Activated T-cell treated with anti-CD3 and anti-CD28 coated beads, Interleukin-2, amount 50 U/mL, for 1 hour (primary cell): ENCODE data around the gene MACROD2.

ENCODE experiments used
- DNase-seq: peaks from one replicate; pipeline ENCODE4 v3.0.0-alpha.2; 2020

Gene MACROD2

GRCh38 chr20:15860850-15861249 lies 1865.5 kb downstream of the MACROD2 start:
- DNase-seq = no peak

DNA sequence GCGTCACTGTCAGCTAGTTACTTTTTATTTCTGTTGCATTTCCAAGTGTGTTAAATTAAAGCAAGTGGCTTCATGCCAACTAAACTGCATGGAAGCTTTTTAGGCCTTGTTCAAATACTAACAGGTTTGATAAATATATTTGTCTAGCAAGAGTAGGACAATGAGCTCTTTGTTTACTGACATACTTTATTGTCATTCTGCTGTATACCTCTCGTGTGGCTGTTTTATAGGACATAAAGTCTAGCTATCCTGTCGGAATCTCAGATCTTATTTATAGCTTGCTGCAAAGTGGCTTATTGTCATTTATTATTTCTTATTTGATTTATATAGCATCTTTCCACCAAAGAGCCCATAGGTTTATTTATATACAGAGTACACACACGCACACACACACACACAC lies 1866.9 kb downstream of the MACROD2 start:
- no peak for DNase-seq

- DNase-seq = no peak
Measured at GRCh38 chr20:15863735-15864134, 1868.4 kb downstream of the MACROD2 start.

DNA sequence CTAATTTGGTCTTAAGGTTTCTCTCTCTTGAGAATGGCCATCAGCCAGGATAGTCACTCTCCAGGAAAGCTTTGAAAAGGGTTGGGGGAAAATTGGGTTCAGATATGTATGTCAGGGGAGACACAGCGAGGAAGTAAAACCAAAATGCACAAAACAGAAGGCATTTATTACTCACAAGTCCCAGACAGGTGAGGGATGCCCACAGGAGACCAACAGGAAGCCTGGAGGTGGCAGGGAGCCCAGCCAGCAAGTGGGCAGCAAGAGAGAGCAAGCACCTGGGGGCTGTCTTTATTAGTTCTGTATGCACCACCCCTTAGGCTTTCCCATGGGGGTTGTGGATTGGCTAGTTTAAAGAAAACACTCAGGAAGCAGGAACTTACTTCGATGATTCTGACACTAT lies 1870.2 kb downstream of the MACROD2 start:
- no peak for DNase-seq

- no peak for DNase-seq
Measured at GRCh38 chr20:15866916-15867730, 1871.8 kb downstream of the MACROD2 start.

DNA sequence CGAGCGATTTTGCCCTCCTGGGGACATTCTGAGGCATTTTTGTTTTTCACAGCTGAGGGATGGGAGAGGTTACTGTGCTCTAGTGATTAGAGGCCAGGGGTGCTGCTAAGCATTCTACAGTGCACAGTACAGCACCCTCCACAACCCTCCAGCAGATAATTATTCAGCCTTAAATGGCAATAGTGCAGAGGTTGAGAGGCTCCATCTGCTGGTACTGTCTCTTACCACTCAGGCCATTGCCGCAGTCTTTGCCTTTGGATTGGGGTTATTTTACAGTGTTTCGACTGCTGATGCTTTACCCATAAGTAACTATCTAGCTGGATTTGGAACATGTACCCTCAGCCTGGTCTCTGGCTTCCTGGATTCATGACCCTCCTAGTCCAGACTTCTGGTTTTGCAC lies 1872.6 kb downstream of the MACROD2 start:
- no peak for DNase-seq

DNA sequence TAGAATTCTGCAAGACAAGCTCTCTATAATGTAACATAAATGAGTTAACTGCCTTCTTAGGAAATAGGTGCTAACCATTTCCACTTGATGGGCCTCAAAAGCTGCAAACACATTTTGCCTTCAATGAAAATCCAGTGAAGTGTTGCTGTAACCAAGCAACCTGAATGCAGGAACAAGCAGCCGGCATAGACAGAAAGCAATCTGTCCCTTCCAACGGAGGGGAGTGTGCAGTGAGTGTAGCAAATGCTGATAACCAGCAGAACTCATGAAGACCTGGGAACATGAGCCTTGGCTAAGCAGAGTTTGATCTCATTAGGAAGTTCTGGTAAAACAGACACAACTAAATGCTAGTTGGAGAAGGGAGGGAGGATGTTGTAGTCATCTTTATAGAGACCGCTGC lies 1880.1 kb downstream of the MACROD2 start:
- no peak for DNase-seq

- no peak for DNase-seq
Measured at GRCh38 chr20:15882553-15882952, 1887.2 kb downstream of the MACROD2 start.

DNA sequence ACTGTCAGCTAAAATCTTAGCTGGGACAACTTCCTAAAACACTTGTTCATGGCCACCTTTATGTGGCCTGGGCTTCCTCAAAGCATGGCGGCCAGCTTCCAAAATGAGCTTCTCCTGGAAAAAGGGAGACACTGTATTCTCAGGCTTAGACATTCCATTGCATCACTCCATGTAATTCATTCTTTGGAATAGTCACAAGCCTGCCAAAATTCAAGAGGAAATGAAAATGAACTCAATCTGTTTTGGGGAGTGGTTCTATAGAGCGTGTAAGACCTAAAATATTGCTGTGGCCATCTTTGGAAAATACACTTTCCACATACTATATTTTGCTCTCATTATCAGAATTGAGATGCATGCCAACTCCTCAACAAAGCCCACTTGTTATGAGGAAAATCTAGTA lies 1890.9 kb downstream of the MACROD2 start:
- no peak for DNase-seq

DNA sequence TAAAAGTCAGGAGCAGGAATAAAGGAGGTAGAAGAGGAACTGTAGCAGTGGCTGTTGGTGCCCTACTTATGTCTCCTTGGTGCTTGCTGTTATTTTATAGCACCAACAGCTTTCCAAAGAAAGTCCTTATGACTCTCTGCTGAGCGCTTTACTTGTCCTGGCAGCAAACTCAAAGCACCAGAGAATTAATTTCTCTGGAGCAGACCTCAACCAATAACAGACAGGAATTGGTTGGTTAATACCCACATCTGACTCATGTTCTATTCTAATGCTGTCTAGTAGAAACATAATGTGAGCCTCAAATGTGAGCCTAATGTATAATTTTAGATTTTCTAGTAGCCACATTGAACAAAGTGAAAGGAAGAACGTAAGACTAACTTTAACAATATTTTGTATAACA lies 1892.1 kb downstream of the MACROD2 start:
- no peak for DNase-seq

DNA sequence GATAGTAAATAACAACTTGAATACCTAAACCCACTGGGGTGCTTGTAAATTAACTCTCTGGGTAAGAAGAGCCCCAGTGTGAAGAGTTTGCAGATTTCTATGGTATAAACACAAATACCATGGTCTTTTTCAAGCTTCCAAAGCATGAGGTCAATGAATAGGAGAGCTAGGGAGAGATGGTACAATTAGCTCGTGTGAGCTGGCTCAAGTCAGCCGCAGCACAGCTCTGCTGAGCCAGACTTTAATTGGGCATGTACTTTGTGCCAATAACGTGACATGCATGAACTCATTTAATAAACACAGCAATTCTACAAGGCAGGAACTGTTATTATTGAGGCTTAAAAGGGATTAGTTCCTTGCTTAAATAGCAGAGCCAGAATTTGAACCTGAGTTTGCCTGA lies 1893.7 kb downstream of the MACROD2 start:
- DNase-seq = no peak

GRCh38 chr20:15889514-15890256 lies 1894.4 kb downstream of the MACROD2 start:
- no peak for DNase-seq

GRCh38 chr20:15890407-15890982 lies 1895.2 kb downstream of the MACROD2 start:
- no peak for DNase-seq

DNA sequence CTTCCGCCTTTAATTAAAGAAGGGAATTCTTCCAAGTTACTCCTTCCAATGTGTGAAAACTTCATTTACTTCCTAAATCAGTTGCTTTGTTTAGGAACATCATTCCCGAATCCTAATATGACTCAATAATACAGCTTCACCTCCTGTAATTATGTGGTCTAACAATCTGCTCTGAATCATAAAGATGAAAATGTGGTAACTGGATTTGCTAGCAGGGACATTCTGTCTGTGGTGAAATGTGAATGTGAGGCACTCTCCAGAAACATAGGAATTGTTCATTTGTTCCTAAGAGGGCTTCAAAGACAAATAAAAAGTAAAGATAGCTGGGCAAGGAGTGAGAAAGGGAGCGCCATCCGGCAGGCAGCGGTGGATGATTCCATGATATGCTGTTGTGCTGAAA lies 1899.8 kb downstream of the MACROD2 start:
- DNase-seq = no peak

DNA sequence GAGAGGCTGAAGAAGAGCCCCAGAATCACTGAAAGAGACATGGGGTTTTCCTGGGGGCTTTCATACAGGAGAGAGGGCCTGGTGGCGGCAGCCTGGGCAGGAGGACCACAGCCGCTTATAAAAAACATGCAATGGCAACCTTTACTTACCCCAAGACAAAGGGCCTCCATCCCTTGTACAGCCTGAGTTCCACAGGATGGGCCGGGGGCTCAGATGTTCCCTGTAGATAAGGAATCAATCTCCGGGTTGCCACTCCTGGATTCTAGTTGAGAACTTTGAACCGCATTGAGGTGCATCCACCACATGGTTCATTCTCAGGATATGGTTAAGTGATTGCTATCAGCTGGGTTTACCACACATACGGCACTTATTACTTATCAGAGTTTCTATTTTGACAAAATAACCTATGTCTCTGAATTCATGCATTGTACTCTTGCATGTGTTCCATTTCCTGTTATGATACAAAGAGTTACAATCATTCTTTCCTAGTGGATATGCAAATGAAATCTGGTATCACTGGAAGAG lies 1900.3 kb downstream of the MACROD2 start:
- no peak for DNase-seq

GRCh38 chr20:15899967-15900366 lies 1904.7 kb downstream of the MACROD2 start:
- no peak for DNase-seq

GRCh38 chr20:15900443-15900842 lies 1905.1 kb downstream of the MACROD2 start:
- no peak for DNase-seq

DNA sequence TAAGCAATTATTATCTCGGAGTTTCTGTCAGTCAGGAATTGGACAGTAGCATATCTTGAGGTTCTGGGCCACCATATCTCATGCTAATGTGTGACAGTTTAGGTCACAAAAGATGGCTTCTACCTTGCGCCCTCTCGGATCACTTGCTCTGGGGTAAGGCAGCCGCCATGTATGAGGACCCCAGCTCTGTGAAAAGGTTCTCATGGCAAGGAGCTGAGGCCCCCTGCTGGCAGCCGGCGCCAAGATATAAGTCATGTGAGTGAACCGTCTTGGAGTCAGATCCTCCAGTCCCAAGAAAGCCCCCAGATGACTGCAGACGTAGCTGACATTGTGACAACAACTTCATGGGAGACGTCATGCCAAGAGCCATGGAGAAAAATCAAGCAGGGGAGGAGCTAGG lies 1907.2 kb downstream of the MACROD2 start:
- DNase-seq = no peak

- DNase-seq = no peak
Measured at GRCh38 chr20:15905661-15906060, 1910.3 kb downstream of the MACROD2 start.

GRCh38 chr20:15909995-15910394 lies 1914.7 kb downstream of the MACROD2 start:
- no peak for DNase-seq

DNA sequence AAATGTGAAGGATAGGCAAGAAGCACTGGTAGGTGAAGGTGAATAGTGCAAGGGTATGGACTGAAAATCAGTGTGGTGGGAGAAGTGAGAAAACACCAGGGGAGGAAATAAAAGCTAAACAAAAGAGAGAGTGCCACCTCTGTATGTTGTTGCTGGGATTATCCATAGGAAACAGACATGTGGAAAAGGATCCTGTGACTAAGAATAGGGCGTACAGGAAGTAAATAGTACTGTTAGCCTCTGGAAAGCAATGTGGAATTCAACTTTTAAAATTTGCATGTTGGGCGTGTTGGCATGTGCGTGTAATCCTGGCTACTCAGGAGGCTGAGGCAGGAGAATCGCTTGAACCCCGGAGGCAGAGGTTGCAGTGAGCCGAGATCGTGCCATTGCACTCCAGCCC lies 1916.3 kb downstream of the MACROD2 start:
- no peak for DNase-seq

- no peak for DNase-seq
Measured at GRCh38 chr20:15913391-15914025, 1918.2 kb downstream of the MACROD2 start.

DNA sequence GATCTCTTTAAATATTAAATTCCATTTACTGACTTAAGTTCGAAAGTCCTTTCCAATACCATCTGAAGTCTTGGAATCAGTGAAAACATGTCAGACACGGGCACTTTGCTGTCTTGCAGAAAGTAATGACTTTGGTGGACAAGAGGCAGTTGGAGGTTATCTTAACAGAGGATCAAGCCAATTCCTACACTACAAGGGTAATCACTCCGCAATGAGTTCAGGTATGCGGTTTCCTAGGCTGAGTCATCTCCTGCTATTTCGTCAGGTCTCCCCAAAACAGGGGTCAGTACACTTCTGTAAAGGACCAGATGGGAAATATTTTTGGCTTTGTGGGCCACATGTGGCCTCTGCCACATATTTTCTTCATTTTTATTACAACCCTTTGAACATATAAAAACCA lies 1921.3 kb downstream of the MACROD2 start:
- DNase-seq = no peak
